HG03460 (cell line): ENCODE measurements around the gene RCHY1.
"Not testable (repeated sequence)": the region's sequence is repeated elsewhere in the genome, so short reads cannot be mapped to it uniquely, and the experiment has no call there.

Experiments
- ATAC-seq: cut with Tn5 transposase; IDR thresholded peaks from one replicate; pipeline ENCODE4 v1.9.1; 2021; ENCODE audit not compliant: unreplicated experiment

RCHY1 gene

GRCh38 chr4:75514131-75514948 lies at the start of gene RCHY1, which contains the start of gene THAP6:
Gene RCHY1 (minus strand): TSS chr4:75514403. CDS start chr4:75514286, 117 bp downstream.
Gene THAP6 (plus strand): TSS chr4:75514473. CDS start chr4:75515453, 980 bp downstream.
- peak; percentile 95 for ATAC-seq

DNA sequence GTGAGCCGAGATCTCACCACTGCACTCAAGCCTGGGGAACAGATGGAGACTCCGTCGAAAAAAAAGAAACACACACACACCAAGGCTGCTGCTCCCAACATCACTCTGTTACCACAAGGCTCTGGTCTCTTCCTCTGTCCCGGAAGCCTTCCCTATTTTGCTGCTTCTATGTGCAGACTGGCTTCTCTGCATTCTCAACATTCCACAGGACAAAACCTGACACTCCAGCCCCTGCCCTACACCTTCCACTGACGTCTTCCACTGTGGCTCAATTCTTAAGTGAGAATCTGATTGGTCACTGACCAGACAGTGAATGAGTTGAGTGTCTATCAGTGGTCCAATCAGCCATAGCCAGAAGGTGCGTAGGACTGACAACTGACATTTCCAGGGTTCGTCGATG lies 47.6 kb upstream of the RCHY1 start:
- no peak for ATAC-seq

GRCh38 chr4:75557696-75558095 lies 43.5 kb upstream of the RCHY1 start:
- no peak for ATAC-seq

GRCh38 chr4:75555294-75556164 lies 41.3 kb upstream of the RCHY1 start, which contains the start of gene ODAPH:
Gene ODAPH (plus strand): TSS chr4:75556066. CDS start chr4:75556083, 17 bp downstream.
- ATAC-seq: no peak

DNA sequence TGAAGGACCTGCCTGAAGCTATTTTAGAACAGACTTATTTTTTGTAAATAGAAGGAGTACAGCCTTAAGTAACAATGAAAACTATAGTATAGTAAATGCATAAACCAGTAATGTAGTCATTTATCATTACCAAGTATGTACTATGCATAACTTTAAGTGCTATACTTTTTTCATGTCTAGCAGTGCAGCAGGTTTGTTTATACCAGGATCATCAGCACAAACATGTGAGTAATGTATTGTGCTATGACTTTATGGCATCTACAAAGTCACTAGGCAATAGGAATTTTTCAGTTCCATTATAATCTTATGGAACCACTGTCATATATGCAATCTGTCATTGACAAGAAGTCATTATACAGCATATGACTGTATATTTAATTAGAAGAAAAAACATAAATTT lies 38.2 kb upstream of the RCHY1 start:
- ATAC-seq: no peak

DNA sequence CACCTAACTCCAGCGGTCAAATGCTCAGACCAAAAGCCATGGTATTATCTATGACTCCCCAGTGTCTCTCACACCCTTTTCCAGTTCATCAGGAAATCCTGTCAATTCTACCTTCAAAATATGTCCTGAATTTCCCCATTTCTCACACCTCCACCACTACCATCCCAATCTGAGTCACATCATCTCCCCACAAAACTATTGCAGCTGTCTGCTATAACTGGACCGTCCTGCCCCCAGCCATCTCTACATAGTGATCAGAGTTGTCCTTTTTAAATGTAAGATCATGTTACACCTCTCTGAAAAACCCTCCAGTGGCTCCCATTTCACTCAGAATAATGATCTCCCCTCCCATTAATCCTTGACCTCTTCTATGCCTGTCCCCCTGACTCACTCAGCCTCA lies 34.8 kb upstream of the RCHY1 start:
- ATAC-seq: no peak

DNA sequence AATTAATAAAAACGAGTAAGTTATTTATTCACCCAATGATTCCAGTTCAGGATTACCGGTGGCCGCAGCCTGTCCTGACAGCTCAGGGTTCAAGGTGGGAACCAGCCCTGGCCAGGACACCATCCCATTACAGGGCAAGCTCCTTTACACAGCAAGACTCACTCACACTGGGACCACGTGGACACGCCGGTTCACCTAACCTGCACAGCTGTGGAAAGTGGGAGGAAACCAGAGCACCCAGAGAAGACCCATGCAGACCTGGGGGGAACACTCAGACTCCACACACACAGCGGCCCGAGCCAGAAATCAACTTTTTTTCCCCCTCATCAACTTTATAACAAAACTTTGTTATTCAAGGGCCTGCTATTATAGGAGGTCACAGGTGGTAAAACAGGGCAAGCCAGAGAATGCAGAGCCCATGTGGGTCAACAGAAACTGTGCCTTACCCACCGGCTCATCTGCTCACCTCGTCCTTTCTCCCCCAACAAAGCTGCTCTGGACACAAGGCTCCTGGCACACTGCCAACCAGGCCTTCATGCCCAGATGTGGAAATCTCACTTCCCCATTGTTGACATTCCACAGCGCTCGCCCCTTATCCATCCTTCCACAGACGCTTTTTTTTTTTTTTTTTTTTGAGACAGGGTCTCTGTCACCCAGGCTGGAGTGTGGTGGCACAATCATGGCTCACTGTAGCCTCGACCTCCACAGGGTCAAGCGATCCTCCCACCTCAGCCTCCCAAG lies 33.6 kb upstream of the RCHY1 start:
- no peak for ATAC-seq

DNA sequence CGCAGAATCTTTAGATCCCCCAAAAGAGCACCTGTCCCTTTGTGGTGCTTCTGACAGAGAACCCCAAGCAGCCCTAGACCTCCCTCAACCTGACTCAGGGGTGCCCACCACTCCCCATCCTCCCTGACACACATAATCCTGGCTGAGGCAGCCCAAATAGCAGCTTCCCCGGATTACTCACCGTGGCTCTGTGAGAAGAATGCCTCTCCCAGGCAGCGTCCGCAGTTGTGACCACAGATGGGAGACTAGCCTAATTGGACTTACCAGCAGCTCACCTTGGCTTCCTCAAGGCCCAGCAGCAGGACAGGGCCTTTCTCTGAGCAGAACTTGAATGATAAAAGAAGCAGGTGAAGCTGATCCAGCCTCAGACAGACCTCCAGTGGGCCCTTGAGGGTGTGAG lies 31.3 kb upstream of the RCHY1 start:
- ATAC-seq: no peak

DNA sequence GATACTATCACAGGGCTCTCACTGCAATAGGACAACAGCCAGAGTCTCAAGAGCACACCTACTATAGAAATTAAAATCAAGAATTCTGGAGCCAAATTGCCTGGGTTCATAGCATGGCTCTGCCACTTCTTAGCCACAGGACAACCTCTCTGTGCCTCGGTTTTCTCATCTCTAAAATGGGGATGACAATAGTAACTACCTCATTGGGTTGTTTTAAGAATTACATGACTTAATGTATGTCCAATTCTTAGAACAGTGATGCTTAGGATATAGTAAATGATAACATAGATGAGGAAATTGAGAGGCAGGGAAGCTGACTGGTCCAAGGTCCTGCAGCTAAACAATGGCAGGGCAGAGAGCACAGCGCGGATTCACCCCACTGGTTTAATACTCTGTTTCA lies 30.7 kb upstream of the RCHY1 start:
- no peak for ATAC-seq

DNA sequence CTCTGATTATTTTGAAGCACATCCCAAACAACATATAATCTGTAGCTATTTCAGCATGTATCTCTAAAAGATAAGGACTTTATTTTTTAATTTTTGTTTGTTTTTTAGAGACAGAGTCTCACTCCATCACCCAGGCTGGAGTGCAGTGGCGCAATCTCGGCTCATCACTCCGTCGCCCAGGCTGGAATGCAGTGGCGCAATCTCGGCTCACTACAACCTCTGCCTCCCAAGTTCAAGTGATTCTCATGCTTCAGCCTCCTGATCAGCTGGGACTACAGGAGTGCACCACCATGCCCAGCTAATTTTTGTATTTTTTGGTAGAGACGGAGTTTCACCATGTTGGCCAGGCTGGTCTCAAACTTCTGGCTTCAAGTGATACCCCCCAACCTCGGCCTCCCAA lies 30.0 kb upstream of the RCHY1 start:
- not testable (repeated sequence) for ATAC-seq

GRCh38 chr4:75542824-75543223 lies 28.6 kb upstream of the RCHY1 start:
- ATAC-seq: no peak

GRCh38 chr4:75537308-75537707 lies 23.1 kb upstream of the RCHY1 start:
- not testable (repeated sequence) for ATAC-seq

DNA sequence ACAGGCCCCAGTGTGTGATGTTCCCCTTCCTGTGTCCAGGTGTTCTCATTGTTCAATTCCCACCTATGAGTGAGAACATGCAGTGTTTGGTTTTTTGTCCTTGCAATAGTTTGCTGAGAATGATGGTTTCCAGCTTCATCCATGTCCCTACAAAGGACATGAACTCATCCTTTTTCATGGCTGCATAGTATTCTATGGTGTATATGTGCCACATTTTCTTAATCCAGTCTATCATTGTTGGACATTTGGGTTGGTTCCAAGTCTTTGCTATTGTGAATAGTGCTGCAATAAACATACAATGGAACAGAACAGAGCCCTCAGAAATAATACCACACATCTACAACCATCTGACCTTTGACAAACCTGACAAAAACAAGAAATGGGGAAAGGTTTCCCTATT lies 19.7 kb upstream of the RCHY1 start:
- not testable (repeated sequence) for ATAC-seq

DNA sequence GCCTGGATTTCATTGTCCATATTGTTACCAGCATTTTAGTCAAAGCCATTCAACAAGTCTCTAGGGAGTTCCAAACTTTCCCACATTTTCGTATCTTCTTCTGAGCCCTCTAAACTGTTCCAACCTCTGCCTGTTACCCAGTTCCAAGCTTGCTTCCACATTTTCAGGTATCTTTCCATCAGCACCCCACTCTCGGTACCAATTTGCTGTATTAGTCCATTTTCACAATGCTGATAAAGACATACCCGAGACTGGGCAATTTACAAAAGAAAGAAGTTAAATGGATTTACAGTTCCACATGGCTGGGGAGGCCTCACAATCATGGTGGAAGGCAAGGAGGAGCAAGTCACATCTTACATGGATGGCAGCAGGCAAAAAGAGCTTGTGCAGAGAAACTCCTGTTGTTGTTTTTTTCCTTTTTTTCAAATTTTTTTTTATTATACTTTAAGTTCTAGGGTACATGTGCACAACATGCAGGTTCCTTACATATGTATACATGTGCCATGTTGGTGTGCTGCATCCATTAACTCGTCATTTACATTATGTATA lies 19.2 kb upstream of the RCHY1 start:
- not testable (repeated sequence) for ATAC-seq

- not testable (repeated sequence) for ATAC-seq
These were observed 17.4 kb upstream of the RCHY1 start for GRCh38 chr4:75531536-75532143.

GRCh38 chr4:75530556-75531322 lies 16.5 kb upstream of the RCHY1 start:
- ATAC-seq: no peak

- no peak for ATAC-seq
These were observed 13.3 kb upstream of the RCHY1 start for GRCh38 chr4:75527482-75527881.

DNA sequence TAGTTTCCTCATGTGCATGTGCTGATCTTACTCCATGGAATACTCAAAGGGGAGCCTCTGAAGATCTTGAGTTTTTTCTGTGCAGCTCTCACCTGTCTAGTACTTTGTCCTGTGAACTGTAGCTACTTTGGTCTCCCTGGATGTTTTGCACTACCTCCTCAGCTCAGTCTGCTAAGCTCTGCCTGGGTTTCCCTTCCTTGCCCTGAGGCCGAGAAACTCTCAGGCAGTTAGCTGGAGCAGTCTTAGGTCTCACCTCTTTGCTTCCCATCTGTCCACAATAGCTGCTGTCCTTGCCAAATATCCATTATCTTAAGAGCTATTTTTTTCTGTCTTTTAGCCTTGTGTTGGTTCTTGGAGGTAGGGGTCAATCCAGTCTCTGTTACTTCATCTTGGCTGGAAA lies 11.7 kb upstream of the RCHY1 start:
- no peak for ATAC-seq

- no peak for ATAC-seq
These were observed 10.9 kb upstream of the RCHY1 start for GRCh38 chr4:75525086-75525485.

GRCh38 chr4:75519452-75519851 lies 5.2 kb upstream of the RCHY1 start:
- not testable (repeated sequence) for ATAC-seq
